GM23338 (cell line): ENCODE data around the gene GCNT3.

Experiments
- EZH2 ChIP-seq: fragments of 200-600 bp; sonication (generic); IDR thresholded peaks from one replicate; pipeline ENCODE4 v1.8.0; 2017; ENCODE audit warnings: antibody characterized with exemption, mild to moderate bottlenecking, low read depth; ENCODE audit not compliant: unreplicated experiment
- EZH2phosphoT487 ChIP-seq: fragments of 200-600 bp; sonication (generic); IDR thresholded peaks from one replicate; pipeline ENCODE4 v1.8.1; 2018; ENCODE audit warnings: antibody characterized with exemption; ENCODE audit not compliant: unreplicated experiment
- NANOG ChIP-seq: IDR thresholded peaks from 2 replicates; pipeline ENCODE4 v1.6.1; 2016; ENCODE audit warnings: antibody characterized with exemption, borderline replicate concordance
- POLR2AphosphoS5 ChIP-seq: IDR thresholded peaks from 2 replicates; pipeline ENCODE4 v1.6.1; 2016; ENCODE audit warnings: antibody characterized with exemption, low read depth
- STAT1 ChIP-seq: IDR thresholded peaks from one replicate; pipeline ENCODE4 v1.6.1; 2016; ENCODE audit warnings: antibody characterized with exemption; ENCODE audit not compliant: unreplicated experiment
- ZNF114 ChIP-seq: fragments of 250-450 bp; sonication (Bioruptor Pico); IDR thresholded peaks from 2 replicates; pipeline ENCODE4 v1.5.0; 2020; ENCODE audit warnings: mild to moderate bottlenecking, moderate library complexity
- ZNF331 ChIP-seq: fragments of 250-450 bp; sonication (Bioruptor Pico); IDR thresholded peaks from 2 replicates; pipeline ENCODE4 v1.5.0; 2020; ENCODE audit warnings: low read depth, mild to moderate bottlenecking, moderate library complexity
- TF ChIP-seq, protein P1 (sequence below), 2 experiments: fragments of 200-600 bp in 1 of 2; sonication (generic) in 1 of 2; conservative IDR thresholded peaks; 2 replicates each; pipeline versions ENCODE4 v1.5.1 to v1.6.1; 2016 to 2017; ENCODE audit warnings: antibody characterized with exemption in 2 of 2, low read depth in 2 of 2, mild to moderate bottlenecking in 2 of 2, moderate library complexity in 1 of 2
- TF ChIP-seq, protein P2 (sequence below): IDR thresholded peaks from one replicate; pipeline ENCODE4 v1.6.1; 2018; ENCODE audit warnings: antibody characterized with exemption; ENCODE audit not compliant: unreplicated experiment
- TF ChIP-seq, protein P3 (sequence below): IDR thresholded peaks from 2 replicates; pipeline ENCODE4 v1.6.1; 2016; ENCODE audit warnings: antibody characterized with exemption

DNA sequence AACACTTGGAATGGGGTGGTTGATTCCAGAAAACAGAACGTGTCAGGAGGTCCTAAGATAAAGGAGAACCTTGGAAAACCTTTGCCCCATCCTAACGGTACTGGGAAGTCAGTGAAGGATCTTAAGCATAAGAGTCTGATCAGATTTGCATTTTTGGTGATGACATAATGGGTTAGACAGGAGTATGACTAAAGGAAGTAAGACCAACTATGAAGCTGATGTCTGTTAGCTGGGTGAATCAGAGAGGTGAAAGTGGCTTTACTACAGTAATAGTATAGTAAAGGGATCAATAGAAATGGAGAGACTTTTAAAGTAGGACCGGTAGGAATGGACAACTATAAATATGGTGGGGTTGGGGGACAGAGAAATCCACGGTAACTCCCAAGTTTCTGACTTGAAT, 33.2 kb downstream of the GCNT3 start:
- TF ChIP-seq, protein P1, sequence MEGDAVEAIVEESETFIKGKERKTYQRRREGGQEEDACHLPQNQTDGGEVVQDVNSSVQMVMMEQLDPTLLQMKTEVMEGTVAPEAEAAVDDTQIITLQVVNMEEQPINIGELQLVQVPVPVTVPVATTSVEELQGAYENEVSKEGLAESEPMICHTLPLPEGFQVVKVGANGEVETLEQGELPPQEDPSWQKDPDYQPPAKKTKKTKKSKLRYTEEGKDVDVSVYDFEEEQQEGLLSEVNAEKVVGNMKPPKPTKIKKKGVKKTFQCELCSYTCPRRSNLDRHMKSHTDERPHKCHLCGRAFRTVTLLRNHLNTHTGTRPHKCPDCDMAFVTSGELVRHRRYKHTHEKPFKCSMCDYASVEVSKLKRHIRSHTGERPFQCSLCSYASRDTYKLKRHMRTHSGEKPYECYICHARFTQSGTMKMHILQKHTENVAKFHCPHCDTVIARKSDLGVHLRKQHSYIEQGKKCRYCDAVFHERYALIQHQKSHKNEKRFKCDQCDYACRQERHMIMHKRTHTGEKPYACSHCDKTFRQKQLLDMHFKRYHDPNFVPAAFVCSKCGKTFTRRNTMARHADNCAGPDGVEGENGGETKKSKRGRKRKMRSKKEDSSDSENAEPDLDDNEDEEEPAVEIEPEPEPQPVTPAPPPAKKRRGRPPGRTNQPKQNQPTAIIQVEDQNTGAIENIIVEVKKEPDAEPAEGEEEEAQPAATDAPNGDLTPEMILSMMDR (conservative IDR thresholded peaks at IDR 0.05; ENCODE audit: low read depth in 2 of 2): no peak
- TF ChIP-seq EZH2phosphoT487: no peak
- TF ChIP-seq, protein P2, sequence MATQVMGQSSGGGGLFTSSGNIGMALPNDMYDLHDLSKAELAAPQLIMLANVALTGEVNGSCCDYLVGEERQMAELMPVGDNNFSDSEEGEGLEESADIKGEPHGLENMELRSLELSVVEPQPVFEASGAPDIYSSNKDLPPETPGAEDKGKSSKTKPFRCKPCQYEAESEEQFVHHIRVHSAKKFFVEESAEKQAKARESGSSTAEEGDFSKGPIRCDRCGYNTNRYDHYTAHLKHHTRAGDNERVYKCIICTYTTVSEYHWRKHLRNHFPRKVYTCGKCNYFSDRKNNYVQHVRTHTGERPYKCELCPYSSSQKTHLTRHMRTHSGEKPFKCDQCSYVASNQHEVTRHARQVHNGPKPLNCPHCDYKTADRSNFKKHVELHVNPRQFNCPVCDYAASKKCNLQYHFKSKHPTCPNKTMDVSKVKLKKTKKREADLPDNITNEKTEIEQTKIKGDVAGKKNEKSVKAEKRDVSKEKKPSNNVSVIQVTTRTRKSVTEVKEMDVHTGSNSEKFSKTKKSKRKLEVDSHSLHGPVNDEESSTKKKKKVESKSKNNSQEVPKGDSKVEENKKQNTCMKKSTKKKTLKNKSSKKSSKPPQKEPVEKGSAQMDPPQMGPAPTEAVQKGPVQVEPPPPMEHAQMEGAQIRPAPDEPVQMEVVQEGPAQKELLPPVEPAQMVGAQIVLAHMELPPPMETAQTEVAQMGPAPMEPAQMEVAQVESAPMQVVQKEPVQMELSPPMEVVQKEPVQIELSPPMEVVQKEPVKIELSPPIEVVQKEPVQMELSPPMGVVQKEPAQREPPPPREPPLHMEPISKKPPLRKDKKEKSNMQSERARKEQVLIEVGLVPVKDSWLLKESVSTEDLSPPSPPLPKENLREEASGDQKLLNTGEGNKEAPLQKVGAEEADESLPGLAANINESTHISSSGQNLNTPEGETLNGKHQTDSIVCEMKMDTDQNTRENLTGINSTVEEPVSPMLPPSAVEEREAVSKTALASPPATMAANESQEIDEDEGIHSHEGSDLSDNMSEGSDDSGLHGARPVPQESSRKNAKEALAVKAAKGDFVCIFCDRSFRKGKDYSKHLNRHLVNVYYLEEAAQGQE: no peak
- TF ChIP-seq POLR2AphosphoS5: no peak
- TF ChIP-seq NANOG: no peak
- no peak for TF ChIP-seq STAT1
- no peak for TF ChIP-seq EZH2
- TF ChIP-seq ZNF331 (CRISPR knock-in tag): no peak
- no peak for TF ChIP-seq ZNF114 (CRISPR knock-in tag)
- TF ChIP-seq, protein P3, sequence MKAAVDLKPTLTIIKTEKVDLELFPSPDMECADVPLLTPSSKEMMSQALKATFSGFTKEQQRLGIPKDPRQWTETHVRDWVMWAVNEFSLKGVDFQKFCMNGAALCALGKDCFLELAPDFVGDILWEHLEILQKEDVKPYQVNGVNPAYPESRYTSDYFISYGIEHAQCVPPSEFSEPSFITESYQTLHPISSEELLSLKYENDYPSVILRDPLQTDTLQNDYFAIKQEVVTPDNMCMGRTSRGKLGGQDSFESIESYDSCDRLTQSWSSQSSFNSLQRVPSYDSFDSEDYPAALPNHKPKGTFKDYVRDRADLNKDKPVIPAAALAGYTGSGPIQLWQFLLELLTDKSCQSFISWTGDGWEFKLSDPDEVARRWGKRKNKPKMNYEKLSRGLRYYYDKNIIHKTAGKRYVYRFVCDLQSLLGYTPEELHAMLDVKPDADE: no peak
